ENCODE measurements around the gene HTT-AS.
"Not testable (repeated sequence)": the region's sequence is repeated elsewhere in the genome, so short reads cannot be mapped to it uniquely, and the experiment has no call there.

Gene HTT-AS

DNA sequence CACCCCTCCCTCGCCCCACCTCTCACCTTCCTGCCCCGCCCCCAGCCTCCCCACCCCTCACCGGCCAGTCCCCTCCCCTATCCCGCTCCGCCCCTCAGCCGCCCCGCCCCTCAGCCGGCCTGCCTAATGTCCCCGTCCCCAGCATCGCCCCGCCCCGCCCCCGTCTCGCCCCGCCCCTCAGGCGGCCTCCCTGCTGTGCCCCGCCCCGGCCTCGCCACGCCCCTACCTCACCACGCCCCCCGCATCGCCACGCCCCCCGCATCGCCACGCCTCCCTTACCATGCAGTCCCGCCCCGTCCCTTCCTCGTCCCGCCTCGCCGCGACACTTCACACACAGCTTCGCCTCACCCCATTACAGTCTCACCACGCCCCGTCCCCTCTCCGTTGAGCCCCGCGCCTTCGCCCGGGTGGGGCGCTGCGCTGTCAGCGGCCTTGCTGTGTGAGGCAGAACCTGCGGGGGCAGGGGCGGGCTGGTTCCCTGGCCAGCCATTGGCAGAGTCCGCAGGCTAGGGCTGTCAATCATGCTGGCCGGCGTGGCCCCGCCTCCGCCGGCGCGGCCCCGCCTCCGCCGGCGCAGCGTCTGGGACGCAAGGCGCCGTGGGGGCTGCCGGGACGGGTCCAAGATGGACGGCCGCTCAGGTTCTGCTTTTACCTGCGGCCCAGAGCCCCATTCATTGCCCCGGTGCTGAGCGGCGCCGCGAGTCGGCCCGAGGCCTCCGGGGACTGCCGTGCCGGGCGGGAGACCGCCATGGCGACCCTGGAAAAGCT lies at the start of gene HTT-AS, which contains the start of gene HTT:
HTT-AS (minus strand) TSS at position 461 of the 768 bp plus-strand sequence.
HTT (plus strand) TSS at position 604 of the 768 bp plus-strand sequence; CDS start at position 749, 145 bp downstream.
- DNase-seq, result peak; percentile 81 to 92

DNA sequence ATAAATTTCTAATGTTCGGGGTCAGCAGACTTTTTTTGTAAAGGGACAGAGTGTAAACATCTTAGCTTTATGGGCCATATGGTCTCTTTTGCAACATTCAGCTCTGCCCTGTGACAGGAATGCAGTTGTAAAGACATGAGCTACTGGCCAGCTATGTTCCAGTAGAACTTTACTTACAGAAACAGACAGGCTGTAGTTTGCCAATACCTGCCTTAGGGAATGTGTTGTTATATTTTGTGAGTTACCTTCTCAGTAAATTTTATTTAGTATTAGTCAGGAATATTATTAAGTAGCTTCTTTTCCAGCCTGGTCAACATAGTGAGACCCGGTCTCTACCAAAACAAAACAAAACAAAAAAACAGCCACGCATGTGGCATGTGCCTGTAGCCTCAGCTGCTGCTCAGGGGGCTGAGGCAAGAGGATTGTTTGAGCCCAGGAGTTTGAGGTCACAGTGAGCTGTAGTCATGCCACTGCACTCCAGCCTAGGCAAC lies 48.9 kb upstream of the HTT-AS start:
- no peak for DNase-seq

DNA sequence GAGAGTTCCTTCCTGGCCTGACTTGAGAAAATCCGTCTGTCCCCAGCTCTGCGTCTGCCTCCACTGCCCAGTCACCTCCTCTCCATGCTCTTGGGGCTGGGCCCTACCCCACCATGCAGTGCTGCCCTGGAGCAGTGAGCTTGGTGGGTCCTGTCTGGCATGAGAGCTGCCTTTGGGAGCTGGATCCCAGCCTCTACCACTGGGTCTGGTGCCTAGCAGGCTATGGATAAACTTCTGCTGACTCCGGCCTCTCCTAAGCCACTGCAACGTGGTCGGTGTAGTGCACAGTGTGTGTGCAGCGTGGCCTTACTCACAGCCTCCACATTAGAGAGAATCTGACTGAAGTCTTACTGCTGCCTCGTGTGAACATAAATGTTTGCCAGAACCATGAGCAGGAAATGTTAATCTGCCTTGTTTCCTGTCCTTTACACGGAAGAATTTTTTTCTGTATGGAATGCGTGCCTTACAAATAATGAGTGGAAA lies 47.8 kb upstream of the HTT-AS start:
- no peak for DNase-seq

DNA sequence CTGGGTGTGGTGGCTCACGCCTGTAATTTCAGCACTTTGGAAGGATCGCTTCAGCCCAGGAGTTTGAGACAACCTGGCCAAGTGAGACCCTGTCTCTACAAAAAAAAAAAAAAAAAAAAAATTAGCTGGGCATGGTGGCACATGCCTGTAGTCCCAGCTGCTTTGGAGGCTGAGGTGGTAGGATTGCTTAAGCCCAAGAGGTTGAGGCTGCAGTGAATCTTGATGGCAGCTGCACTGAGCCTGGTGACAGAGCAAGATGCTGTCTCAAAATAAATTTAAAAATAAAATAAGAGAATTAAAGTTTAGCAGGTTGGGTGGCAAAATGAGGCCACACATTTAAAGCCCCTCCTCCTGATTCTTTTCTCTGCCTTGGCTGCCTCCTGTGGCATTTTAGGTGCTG lies 47.3 kb upstream of the HTT-AS start:
- no peak for DNase-seq

DNA sequence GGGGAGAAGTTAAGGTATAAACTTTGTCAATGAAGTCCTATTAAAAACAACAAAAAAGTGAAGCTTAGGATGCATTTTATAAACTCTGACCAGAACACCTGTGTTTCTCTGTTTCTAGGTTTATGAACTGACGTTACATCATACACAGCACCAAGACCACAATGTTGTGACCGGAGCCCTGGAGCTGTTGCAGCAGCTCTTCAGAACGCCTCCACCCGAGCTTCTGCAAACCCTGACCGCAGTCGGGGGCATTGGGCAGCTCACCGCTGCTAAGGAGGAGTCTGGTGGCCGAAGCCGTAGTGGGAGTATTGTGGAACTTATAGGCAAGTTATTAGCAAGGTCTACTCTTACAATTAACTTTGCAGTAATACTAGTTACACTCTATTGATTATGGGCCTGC lies 46.8 kb upstream of the HTT-AS start:
- no peak for DNase-seq

DNA sequence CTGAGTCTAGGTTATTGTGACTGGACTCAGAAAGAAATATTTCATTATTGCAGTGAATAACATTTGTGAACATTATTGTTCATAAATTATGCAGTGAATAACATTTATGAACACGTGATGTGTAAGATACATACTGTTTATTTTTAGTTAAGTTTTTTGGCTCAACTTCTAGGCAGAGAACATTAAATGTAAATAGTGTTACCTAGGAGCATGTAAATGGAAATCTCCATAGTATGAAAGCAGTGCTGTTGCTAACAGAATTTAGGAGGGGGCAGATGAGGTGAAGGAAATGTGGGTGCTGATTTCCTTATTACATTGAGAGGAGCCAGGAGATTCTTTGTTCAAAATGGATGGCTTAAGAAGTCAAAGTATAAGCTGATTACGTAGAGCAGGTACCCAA lies 45.1 kb upstream of the HTT-AS start:
- no peak for DNase-seq

DNA sequence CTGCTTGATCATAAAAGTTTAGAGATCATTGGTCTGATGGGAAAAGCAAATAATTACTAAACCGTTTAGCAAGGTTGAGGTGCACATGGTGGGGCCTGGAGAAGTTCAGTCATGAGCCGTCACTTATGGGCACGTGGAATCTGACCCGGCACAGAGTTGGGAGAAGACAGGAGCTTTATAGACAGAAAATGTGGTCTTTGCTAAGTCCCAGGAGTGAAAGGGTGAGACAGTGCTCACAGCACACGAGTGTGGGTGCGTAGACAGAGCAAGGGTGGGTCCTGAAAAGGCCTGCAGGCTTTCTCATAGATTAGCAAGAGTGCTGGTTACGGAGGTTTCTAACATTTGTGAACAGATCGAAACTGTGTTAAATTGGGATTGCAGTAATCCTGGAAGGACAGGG lies 44.0 kb upstream of the HTT-AS start:
- DNase-seq, result no peak

DNA sequence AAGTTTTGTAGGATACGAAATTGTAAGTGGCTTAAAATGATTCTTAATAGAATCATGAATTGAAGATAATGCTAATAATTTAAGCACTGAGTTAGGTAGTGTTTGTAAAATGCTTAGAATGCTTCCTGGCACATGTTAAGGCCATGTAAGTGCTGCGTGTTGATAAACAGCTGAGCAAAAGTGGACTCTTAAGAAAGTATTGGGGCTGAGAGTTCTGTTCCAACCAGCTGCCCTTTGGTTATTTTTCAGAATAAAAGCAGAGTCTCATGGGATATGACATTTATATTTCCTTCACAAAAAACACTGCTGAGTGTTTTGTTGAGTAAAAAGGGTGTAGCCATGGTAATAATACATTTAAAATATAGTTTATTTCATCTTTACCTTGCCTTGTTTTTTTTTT lies 42.6 kb upstream of the HTT-AS start:
- DNase-seq, result no peak

DNA sequence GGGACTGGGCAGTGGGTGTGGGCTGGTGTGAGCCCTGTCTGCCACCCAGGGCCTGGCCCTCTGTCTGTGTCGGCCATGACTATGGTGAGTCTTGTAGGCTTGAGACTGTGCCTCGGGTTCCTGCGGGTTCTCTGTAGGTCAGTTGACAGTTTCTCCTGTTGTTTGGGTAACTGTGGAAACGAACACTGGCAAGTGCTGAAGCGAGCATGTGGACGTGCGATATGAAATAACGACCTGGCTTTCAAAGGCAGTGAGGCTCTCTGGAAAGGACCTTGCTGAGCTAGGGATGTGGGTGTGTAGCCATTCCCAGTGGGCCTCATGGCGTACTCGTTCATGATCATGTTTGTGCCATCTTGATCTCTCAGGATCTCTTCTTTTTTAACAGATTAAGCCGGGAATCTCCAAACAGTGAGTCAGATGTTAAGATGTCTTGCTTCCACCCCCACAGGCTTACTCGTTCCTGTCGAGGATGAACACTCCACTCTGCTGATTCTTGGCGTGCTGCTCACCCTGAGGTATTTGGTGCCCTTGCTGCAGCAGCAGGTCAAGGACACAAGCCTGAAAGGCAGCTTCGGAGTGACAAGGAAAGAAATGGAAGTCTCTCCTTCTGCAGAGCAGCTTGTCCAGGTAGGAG lies 41.4 kb upstream of the HTT-AS start:
- no peak for DNase-seq

DNA sequence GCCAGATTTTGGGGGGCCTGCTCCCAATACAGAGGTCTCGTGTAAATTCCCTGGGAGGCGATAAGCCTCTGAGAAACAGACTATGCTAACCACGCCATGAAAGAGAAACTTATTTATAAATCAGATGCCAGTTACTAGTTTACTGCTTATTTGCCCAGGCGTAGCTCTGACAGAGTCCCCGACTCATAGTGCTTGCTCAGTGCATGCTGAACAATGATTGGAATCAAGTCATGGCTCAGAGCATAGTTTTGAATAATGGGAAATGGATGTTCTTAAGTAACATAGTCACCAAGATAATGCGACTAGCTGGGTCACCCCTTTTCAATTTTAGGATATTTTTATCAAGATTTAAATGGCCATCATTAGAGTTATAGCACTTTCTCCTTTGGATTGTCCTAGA lies 40.0 kb upstream of the HTT-AS start:
- no peak for DNase-seq

DNA sequence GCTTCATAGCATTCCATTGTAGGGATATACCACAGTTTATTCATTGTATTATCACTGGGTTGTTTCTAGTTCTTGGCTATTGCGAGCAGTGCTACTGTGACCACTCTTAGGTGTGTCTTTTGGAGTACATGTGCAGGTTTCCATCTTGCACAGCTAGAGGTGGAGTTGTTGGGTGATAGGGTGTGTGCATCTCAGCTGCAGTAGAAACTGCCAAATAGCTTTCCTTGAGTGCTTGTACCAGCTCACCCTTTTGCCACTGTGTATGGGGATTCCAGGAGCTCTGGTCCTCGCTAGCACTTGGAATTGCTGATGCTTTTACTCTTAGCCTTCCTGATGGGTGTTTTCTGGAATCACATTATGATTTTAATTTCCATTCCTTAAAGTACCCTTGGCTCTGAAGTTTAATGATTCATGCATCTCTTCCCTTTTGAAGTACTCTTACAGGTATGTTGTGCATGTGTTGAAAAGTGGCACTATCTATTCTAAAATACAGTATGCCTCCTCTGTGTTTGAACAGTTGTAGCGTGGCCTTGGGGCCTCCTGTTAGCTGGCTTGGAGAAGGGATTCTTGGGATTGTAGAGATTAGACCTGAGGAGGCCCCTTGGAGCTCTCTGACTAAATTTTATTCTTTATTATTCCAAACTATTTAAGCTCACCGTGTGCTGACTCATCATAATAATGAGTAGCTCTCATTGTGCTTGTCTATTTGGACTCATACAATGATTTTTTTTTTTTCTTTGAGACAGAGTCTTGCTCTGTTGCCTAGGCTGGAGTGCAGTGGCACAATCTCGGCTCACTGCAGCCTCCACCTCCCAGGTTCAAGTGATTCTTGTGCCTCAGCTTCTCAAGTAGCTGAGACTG lies 38.5 kb upstream of the HTT-AS start:
- no peak for DNase-seq

DNA sequence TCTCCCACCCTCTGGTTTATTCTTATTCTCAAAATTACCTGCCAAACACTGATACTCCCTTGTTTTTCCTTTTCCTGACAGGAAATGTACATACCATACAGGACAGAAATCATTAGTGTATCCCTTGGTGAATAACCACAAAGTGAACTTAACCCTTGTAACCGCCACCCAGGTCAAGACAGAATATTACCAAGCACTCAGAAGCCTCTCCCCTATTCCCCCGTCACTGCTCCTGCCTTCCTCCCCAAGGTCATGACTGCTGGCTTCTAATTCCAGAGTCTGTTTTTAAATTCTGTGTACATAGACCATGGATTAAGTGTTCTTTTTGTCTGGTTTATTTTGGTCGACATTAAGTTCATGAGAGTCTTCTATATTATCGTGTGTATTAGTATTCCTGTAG lies 37.9 kb upstream of the HTT-AS start:
- no peak for DNase-seq

DNA sequence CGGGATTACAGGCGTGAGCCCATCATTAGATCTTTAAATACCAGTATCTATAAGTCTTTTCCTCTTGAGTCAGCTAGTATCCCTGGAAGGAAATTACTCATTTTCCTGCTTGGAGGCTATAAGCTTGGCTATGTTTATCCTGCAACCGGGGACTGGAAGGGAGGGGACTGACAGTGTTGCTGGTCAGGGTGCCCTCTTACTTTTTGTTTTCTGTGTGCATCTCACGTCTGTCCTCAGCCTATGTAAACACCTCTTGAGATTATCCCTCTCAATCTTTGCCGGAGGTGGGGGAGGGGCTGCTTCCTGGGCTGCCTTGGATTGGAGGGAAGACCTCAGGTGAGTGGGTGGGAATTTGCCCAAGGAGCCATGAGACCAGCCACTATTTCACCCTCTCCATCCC lies 37.1 kb upstream of the HTT-AS start:
- DNase-seq, result no peak

DNA sequence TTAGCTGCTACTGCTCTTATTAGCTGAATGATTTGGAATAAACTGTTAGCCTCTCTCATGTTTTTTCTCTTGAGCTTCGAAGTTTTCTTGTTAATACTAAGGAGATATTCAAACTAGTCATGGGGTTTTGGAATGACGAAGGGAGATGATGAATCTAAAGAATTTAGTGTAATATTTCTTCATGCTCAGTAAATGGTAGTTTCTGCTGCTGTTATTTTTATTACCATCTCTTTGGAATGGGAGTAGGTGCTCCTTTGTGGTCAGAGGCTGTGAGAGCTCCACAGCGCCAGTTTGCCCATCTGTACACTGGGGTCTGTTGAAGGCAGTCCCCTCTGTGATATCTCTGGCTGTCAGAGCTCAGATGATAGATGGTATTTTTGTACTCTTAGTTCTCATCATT lies 33.9 kb upstream of the HTT-AS start:
- DNase-seq, result no peak

DNA sequence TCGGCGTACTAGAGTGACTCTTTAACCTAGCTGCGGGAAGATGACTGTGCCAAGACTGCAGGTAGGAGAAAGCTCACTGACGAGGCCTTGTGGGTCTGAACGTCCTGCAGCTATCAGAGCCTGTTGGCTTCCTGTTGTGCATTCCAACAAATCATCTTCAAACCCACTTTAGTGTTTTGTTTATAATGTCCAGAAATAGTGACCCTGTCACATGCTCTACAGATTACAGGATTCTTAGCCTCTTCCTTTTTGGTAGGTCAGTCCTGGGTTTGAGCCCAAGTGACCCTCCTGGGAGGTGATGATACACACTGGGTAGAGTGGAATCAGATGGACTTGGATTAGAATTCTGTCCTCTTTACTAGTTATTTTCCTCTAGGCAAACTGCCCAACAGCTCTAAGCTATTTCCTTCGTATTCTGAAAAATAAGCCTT lies 33.4 kb upstream of the HTT-AS start:
- no peak for DNase-seq

DNA sequence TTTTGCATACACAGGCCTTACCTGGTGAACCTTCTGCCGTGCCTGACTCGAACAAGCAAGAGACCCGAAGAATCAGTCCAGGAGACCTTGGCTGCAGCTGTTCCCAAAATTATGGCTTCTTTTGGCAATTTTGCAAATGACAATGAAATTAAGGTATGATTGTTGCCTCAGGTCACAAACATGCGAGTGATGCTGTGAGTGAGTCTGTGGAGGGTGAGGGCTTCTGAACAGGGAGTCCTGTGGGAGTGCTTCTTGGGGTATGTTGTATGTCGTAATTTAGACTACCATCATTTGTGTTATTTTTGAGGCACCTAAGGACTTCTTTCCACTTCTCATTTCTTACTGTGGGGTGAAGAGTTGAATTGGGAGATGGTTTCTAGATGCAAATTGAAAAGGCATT lies 32.9 kb upstream of the HTT-AS start:
- no peak for DNase-seq

DNA sequence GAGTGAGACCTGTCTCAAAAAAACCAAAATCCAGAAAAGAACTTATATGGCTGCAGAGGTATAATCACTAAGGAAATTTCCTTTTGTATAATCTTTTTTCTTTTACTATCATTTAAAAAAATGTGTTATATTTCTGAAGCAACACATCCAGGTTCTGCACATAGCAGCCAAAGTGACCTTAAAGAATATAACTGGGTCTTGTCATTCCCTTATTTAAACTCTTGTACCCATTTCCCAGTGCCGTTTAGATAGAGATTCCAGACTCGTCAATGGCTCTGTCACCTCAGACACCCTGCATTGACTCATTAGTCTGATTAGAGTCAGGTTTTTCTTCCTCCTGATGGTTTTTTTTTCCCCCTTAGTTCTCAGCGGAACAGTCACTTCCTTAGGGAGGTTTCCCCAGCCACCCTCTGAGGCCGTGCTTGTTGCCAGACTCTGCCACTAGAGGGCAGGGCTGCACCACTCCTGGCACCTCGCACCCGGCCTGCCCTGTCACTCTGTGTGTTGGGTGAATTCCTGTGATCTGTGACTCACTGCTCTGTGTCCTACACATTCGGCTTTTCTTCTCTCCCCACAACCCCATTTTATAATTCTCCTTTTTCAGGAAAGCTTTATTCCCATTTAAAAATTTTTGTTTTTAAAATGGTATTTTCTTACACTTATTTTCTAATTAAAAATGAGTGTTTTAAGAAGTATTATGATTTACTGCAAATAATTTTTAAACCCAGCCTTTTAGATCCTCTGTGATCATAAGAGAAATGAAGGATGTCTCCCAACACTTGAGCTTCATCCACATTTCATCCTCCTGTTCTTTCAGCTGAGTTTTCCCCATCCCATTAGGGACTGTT lies 32.2 kb upstream of the HTT-AS start:
- peak in 1 of 2 experiments; percentile 65 for DNase-seq

DNA sequence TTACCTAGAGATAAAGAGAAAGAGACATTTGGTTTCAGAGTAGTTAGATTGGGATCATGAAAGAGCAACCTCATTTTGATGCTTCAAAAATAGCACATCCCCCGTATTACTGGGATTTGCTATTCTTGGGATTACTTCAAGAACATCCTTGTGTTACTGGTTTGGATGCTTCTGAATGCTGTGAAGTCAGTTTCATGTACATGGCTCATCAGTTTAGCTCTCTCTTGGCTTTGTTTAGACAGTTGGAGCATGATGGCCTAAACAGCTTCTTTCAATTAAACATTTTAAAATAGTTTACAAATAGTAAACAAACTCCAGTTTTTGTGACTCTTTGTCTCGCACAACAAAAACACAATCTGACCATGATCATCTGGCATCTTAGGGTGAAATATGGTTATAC lies 24.0 kb upstream of the HTT-AS start:
- no peak for DNase-seq

DNA sequence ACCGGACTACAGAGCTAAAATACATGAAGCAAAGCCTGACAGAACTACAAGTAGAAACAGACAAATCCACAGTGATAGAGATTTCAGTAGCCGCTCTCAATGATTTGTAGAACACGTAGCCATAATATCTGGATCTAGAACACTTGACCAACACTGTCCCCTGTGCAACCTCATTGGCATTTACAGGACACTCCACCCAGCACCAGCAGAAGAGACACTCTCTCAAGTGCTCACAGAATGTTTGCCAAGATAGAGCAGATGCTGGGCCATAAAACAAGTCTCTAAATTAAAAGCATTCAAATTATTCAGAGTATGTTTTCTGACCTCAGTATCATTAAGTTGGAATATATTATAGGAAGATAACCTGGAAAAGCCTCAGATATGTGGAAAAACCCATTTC lies 21.9 kb upstream of the HTT-AS start:
- no peak for DNase-seq

DNA sequence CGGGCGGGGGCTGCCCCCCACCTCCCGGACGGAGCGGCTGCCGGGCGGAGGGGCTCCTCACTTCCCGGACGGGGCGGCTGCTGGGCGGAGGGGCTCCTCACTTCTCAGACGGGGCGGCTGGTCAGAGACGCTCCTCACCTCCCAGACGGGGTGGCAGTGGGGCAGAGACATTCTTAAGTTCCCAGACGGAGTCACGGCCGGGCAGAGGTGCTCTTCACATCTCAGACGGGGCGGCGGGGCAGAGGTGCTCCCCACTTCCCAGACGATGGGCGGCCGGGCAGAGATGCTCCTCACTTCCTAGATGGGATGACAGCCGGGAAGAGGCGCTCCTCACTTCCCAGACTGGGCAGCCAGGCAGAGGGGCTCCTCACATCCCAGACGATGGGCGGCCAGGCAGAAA lies 20.4 kb upstream of the HTT-AS start:
- not testable (repeated sequence) for DNase-seq

DNA sequence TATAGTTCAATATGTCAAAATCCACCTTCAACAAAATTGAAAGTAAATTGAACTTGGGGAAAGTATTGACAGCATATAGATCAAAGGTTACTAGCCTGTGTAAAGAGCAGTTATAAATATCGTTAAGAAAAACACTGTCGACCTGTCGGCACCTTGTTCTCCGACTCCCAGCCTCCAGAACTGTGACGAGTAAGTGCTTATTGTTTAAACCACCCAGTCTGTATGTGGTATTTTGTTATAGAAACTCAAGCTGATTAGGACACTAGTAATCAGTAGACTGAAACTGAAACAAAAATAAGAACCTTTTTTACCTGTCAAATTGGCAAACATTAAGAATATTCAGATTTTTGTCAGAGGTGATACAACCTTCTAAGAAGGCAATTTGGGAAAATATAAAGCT lies 17.1 kb upstream of the HTT-AS start:
- DNase-seq, result no peak

DNA sequence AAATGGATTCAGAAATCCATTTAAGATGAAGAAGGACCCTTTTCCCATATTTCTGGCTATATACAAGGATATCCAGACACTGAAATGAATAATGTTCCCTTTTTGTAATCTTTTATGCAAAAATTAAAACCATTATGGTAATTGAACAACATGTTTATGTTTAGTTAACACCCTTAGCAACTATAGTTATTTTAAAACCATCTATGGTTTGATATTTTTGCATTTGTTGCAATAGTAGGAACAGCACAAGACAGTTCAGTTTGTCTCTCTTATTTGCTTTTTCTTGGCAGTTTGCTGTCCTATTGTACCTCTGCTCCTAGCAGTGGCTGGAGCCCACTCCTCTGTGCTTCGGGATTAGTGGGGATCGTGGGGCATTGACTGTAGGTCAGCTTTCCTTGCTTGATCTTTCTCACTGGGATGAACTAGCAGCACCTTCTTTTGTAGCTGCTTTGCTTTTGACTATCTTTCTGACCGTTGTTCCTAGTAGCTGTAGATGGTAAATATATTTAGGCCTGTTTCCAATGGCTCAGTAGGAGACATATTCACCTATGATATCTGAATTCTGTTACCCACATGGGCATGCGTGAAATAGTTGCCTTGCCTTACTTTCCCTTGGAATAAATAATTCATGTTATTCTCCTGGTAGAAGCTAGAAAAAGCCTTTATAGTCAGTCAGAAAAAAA lies 12.9 kb upstream of the HTT-AS start:
- DNase-seq, result no peak

Measured in NCI-H446 (cell line).